Measurements from ENCODE around the gene SCAMP2.

The SCAMP2 gene

GRCh38 chr15:74815961-74816360 lies 57.2 kb downstream of the SCAMP2 start:
- DNase-seq: no peak

- no peak for DNase-seq
Measured at GRCh38 chr15:74815121-74815934, 57.8 kb downstream of the SCAMP2 start.

- DNase-seq: no peak
Measured at GRCh38 chr15:74812533-74812932, 60.6 kb downstream of the SCAMP2 start, which contains the start of gene LMAN1L. LMAN1L (plus strand) TSS chr15:74812835; CDS start chr15:74812855, 20 bp downstream.

GRCh38 chr15:74809956-74810355 lies 63.2 kb downstream of the SCAMP2 start:
- DNase-seq: no peak

- no peak for DNase-seq
Measured at GRCh38 chr15:74809242-74809641, 63.9 kb downstream of the SCAMP2 start.

- DNase-seq: no peak
Measured at GRCh38 chr15:74808840-74809229, 64.3 kb downstream of the SCAMP2 start.

GRCh38 chr15:74808078-74808839 lies 64.9 kb downstream of the SCAMP2 start:
- peak; percentile 30 for DNase-seq

- DNase-seq: no peak
Measured at GRCh38 chr15:74807282-74807681, 65.9 kb downstream of the SCAMP2 start.

- no peak for DNase-seq
Measured at GRCh38 chr15:74804935-74805334, 68.2 kb downstream of the SCAMP2 start.

- DNase-seq: no peak
Measured at GRCh38 chr15:74802862-74803447, 70.2 kb downstream of the SCAMP2 start.

GRCh38 chr15:74802290-74802689 lies 70.9 kb downstream of the SCAMP2 start:
- DNase-seq: no peak

GRCh38 chr15:74801311-74801997 lies 71.7 kb downstream of the SCAMP2 start:
- DNase-seq: no peak

- no peak for DNase-seq
Measured at GRCh38 chr15:74800559-74801094, 72.5 kb downstream of the SCAMP2 start.

GRCh38 chr15:74799856-74800558 lies 73.2 kb downstream of the SCAMP2 start:
- DNase-seq: peak; percentile 45

- DNase-seq: no peak
Measured at GRCh38 chr15:74799255-74799855, 73.8 kb downstream of the SCAMP2 start.

GRCh38 chr15:74798388-74799254 lies 74.5 kb downstream of the SCAMP2 start:
- DNase-seq: no peak

- no peak for DNase-seq
Measured at GRCh38 chr15:74795966-74796625, 77.1 kb downstream of the SCAMP2 start.

GRCh38 chr15:74794970-74795349 lies 78.2 kb downstream of the SCAMP2 start:
- DNase-seq: no peak

- DNase-seq: no peak
Measured at GRCh38 chr15:74794248-74794969, 78.8 kb downstream of the SCAMP2 start.

Data from HCEC 1CT (cell line).